GM19468 (cell line): ENCODE measurements around the gene ASPSCR1.
A peak's percentile ranks its signal among the peaks of the same experiment; 100 is the strongest.
"Not testable (repeated sequence)": the region's sequence is repeated elsewhere in the genome, so short reads cannot be mapped to it uniquely, and the experiment has no call there.

Experiments used
- ATAC-seq: cut with Tn5 transposase; IDR thresholded peaks from one replicate; pipeline ENCODE4 v1.9.1; 2021; ENCODE audit warnings: mild to moderate bottlenecking, moderate library complexity, moderate number of reproducible peaks; ENCODE audit not compliant: unreplicated experiment; ENCODE audit errors: extremely low read depth

The ASPSCR1 gene

GRCh38 chr17:82033359-82034085 is 56.1 kb downstream of the ASPSCR1 start:
- no peak for ATAC-seq

- ATAC-seq: no peak
Observed at GRCh38 chr17:82034371-82035011, 57.1 kb downstream of the ASPSCR1 start.

GRCh38 chr17:82035488-82035887 is 58.1 kb downstream of the ASPSCR1 start:
- no peak for ATAC-seq

- no peak for ATAC-seq
Observed at GRCh38 chr17:82035956-82036633, 58.7 kb downstream of the ASPSCR1 start.

- no peak for ATAC-seq
Observed at GRCh38 chr17:82036634-82037091, 59.2 kb downstream of the ASPSCR1 start.

- peak; percentile 43 for ATAC-seq
Observed at GRCh38 chr17:82037092-82037888, 59.9 kb downstream of the ASPSCR1 start, which contains the start of gene DCXR. Gene DCXR, minus strand, starts transcription at chr17:82037697. Its CDS starts 15 bp downstream, at chr17:82037682.

- no peak for ATAC-seq
Observed at GRCh38 chr17:82037889-82038195, 60.4 kb downstream of the ASPSCR1 start.

GRCh38 chr17:82038796-82039409 is 61.5 kb downstream of the ASPSCR1 start:
- not testable (repeated sequence) for ATAC-seq

- no peak for ATAC-seq
Observed at GRCh38 chr17:82039695-82040299, 62.4 kb downstream of the ASPSCR1 start.

GRCh38 chr17:82041144-82041814 is 63.9 kb downstream of the ASPSCR1 start:
- ATAC-seq: no peak

- no peak for ATAC-seq
Observed at GRCh38 chr17:82042649-82043048, 65.2 kb downstream of the ASPSCR1 start.

GRCh38 chr17:82043507-82043906 is 66.1 kb downstream of the ASPSCR1 start:
- no peak for ATAC-seq

GRCh38 chr17:82045936-82046484 is 68.6 kb downstream of the ASPSCR1 start:
- ATAC-seq: no peak

- ATAC-seq: no peak
Observed at GRCh38 chr17:82046903-82047302, 69.5 kb downstream of the ASPSCR1 start.

- ATAC-seq: no peak
Observed at GRCh38 chr17:82047379-82047778, 70.0 kb downstream of the ASPSCR1 start.

GRCh38 chr17:82047914-82048570 is 70.6 kb downstream of the ASPSCR1 start:
- no peak for ATAC-seq

- ATAC-seq: no peak
Observed at GRCh38 chr17:82048571-82048971, 71.1 kb downstream of the ASPSCR1 start.

GRCh38 chr17:82049106-82049505 is 71.7 kb downstream of the ASPSCR1 start:
- no peak for ATAC-seq
